ENCODE measurements around the gene CDH8.

DNA sequence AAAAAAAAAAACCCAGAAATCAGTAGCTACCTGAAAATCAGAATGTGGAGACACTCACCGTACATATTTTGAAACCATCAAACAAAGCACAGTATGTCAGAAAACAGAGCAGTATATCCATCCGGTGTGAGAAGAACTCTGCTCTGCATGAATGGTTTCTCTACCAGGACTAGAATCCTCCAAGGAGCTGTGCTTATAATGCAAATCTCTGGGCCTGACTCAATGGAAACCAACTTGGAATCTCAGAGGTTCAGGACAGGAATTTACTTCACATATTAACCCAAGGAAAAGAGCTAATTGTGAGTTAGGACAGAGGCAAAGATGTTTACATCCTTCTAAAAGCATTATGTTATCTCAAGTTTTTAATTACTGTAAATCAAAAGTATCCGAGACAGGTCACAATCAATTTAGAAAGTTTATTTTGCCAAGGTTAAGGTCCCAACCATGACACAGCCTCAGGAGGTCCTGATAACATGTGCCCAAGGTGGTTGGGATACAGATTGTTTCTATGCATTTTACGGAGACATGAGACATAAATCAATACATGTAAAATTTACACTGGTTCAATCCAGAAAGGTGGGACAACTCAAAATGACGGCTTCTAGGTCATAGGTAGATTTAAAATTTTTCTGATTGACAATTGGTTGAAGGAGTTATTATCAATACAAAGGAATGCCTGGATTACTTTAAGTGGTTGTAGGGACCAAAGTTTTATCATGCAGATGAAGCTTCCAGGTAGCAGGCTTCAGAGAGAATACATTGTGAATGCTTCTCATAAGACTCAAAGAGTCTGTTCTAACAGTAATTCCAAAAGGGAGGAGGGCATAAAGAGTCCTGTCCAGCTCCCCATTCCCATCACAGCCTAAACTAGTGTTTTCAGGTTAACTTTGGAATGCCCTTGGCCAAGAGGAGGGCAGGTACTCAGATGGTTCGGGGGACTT, 164.1 kb downstream of the CDH8 start:
- TF ChIP-seq, protein P1, sequence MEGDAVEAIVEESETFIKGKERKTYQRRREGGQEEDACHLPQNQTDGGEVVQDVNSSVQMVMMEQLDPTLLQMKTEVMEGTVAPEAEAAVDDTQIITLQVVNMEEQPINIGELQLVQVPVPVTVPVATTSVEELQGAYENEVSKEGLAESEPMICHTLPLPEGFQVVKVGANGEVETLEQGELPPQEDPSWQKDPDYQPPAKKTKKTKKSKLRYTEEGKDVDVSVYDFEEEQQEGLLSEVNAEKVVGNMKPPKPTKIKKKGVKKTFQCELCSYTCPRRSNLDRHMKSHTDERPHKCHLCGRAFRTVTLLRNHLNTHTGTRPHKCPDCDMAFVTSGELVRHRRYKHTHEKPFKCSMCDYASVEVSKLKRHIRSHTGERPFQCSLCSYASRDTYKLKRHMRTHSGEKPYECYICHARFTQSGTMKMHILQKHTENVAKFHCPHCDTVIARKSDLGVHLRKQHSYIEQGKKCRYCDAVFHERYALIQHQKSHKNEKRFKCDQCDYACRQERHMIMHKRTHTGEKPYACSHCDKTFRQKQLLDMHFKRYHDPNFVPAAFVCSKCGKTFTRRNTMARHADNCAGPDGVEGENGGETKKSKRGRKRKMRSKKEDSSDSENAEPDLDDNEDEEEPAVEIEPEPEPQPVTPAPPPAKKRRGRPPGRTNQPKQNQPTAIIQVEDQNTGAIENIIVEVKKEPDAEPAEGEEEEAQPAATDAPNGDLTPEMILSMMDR (IDR thresholded peaks at IDR 0.05) = no peak
- TF ChIP-seq POLR2AphosphoS5 (IDR thresholded peaks at IDR 0.05) = no peak
- no peak for TF ChIP-seq POLR2A (IDR thresholded peaks at IDR 0.05)
